GM12875 (cell line): ENCODE measurements around the gene LCE2D.

Experiments
- H3K4me3 ChIP-seq: one replicate; pipeline ENCODE4 v1.5.1; 2011; ENCODE audit warnings: low read depth, low read length, control low read depth
- TF ChIP-seq, protein P1 (sequence below): IDR thresholded peaks from 2 replicates; pipeline ENCODE4 v1.5.1; 2011; ENCODE audit warnings: low read depth, mild to moderate bottlenecking, control low read depth, inconsistent platforms, low read length, moderate library complexity, borderline replicate concordance; ENCODE audit not compliant: insufficient read depth

The LCE2D gene, protein sequence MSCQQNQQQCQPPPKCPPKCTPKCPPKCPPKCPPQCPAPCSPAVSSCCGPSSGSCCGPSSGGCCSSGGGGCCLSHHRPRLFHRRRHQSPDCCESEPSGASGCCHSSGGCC

DNA sequence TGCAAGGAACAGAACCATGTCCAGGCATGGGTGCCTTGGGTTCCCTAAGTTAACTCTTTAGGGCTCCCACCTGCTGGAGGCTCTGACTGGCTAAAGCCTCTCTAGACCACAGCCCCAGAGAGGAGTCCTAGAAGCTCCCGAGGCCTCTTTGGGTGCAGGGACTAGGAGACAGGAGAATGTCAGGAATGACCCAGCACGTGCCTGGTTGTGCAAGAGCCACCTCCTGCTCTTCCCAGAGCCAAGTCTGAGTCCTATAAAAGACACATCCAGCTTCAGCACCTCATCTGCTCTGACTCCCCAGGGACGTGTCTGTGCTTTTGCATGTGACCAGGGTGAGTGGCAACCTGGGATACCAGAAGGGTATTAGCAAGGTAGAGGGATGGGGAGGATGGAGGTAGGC lies at the start of gene LCE2D:
LCE2D (plus strand) TSS at position 283 of the 400 bp plus-strand sequence. CDS start 726 bp downstream, outside the sequence.
- TF ChIP-seq, protein P1, sequence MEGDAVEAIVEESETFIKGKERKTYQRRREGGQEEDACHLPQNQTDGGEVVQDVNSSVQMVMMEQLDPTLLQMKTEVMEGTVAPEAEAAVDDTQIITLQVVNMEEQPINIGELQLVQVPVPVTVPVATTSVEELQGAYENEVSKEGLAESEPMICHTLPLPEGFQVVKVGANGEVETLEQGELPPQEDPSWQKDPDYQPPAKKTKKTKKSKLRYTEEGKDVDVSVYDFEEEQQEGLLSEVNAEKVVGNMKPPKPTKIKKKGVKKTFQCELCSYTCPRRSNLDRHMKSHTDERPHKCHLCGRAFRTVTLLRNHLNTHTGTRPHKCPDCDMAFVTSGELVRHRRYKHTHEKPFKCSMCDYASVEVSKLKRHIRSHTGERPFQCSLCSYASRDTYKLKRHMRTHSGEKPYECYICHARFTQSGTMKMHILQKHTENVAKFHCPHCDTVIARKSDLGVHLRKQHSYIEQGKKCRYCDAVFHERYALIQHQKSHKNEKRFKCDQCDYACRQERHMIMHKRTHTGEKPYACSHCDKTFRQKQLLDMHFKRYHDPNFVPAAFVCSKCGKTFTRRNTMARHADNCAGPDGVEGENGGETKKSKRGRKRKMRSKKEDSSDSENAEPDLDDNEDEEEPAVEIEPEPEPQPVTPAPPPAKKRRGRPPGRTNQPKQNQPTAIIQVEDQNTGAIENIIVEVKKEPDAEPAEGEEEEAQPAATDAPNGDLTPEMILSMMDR = no peak
- no peak within 1 kb of the TSS for H3K4me3 ChIP-seq

DNA sequence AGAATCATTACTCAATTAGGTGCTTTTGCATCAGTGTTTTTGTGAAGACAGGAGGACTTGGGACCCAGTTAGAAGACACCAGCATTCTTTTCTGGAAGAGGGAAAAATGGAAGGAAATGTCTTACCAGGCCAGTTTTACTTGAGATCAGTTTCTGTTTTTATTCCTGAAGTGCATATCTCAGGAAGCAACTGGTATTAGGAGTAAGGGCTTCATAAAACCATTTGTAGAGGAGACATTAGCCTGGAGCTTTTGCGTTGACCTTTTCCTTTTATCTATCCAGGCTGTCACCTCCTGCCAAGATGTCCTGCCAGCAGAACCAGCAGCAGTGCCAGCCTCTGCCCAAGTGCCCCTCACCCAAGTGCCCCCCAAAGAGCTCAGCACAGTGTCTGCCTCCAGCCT lies 49.7 kb upstream of the LCE2D start, which contains the start of gene LCE3B:
LCE3B (plus strand) TSS at position 301 of the 400 bp plus-strand sequence; CDS start at position 301, 0 bp downstream.
- TF ChIP-seq, protein P1 = no peak
- no peak within 1 kb of the TSS for H3K4me3 ChIP-seq

DNA sequence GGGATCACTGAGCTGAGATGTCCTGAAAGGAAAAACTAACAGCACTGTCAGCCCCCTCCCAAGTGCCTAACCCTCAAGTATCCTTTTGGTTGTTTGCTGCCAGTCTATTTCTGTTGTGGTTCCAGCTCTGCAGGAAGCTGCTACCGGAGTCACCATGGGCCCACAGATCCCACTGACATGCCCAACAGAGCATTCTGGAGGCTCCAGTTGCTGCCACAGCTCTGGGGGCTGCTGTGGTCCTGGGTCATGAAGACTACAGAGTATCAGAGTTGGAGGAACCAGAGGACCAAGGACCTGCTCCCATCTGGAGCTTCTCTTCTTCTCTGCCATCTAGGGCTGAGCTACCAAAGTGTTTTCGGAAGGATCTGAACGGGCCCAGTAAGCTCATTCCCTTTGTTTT lies 41.2 kb upstream of the LCE2D start:
- no peak overlapping the region for H3K4me3 ChIP-seq

DNA sequence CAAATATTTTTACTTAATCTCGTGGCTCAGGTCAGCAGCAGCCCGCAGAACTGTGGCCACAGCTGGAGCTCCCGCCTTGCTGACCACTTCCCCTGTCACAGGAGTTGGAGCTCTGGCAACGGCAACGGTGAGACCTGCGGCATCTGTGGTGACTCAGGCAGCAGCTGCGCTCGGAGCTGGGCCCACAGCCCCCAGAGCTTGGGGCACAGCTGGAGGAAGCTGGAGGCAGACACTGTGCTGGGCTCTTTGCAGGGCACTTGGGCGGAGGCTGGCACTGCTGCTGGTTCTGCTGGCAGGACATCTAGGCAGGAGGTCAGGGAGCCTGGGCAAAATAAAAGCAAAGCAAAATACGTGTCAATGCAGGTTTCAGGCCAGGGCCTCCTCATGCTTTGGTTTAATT lies 40.4 kb upstream of the LCE2D start, which contains the start of gene LCE3A:
LCE3A (minus strand) TSS at position 301 of the 400 bp plus-strand sequence; CDS start at position 301, 0 bp downstream.
- TF ChIP-seq, protein P1 = no peak
- no peak within 1 kb of the TSS for H3K4me3 ChIP-seq

More for the DNA sequence above, 41.2 kb upstream of the LCE2D start:
- TF ChIP-seq, protein P1 = no peak

DNA sequence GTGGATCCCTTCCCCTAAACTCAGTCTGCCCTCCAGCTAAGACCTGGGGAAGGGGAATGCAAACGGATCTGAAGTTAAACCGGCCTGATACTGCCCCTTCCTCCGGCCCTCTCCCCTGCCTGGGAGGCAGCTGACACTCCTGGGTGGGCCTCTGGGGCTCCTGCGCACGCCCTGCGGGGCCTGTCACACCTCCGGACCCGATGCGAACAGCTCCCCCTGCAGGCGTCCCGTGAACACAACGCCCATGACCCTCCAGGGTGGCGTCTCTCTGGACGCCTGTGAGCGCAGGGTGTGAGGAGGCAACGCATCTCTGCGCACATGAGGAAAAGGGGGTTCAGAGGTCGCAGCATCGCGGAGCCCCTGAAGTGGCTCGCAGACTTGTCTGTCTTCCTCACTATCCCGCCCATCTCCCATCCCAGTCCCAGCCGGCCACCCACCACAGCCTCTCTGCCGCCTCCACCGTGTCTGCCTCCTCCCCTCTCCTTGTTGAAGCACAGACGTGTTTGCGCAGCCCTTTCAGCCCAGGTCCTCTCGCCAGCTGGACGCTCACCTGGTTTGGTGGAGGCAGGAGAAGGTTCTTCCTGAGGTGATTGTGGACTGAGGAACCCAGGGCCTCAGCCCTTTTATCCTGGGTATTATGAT lies 39.9 kb upstream of the LCE2D start:
- TF ChIP-seq, protein P1 = peak; percentile 70; the same call in 1 of the 2 replicates
- H3K4me3 ChIP-seq = no peak overlapping the region

DNA sequence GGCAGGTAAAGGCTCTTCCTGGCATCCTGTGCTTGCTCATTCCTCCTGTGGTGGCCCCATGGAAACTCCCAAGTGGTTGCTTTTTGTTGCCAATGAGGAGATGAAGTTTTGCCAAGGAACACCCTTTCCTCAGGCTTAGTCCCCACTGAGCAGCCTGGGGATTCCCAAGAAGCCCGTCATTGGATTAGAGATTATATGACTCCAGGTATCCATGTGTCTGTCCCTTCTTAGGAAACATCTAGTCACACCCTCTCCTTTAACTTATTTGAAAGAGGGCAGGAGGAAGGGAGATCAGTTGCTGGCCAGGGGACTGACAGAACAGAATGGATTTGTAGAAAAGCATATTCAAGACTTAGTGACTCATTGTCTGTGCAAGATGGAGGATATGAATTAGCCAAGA lies 36.4 kb upstream of the LCE2D start:
- TF ChIP-seq, protein P1 = no peak
- no peak overlapping the region for H3K4me3 ChIP-seq

DNA sequence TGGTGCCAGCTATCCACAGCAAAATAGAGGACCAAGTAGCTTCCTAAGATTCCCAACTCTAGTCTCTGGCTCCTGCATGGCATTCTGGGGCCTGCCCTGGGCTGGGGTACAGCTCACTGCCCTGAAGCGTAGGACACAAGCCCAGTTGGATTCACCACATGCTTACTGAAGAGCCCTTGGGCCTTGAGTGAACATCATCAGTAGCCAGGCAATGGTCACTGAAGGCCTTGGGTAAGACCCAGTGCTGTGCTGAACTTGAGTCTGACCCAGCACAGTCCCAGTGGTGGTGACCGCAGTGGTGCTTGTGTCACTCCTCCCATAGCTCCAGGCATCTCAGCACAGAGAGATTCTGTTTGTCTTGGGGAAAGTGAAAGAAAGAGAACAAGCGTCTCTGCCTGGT lies 32.6 kb upstream of the LCE2D start:
- TF ChIP-seq, protein P1 = no peak
- no peak overlapping the region for H3K4me3 ChIP-seq
